OCI-LY7 (cell line): ENCODE data around the gene WASF3.

ENCODE experiments used
- EZH2phosphoT487 ChIP-seq: fragments of 200-600 bp; sonication (generic); IDR thresholded peaks from 2 replicates; pipeline ENCODE4 v1.6.1; 2018; ENCODE audit warnings: low read depth, borderline replicate concordance, mild to moderate bottlenecking, mixed run types, antibody characterized with exemption, low read length, moderate library complexity, mixed read lengths
- TF ChIP-seq, protein P1 (sequence below): fragments of 200-600 bp; sonication (generic); conservative IDR thresholded peaks from 2 replicates; pipeline ENCODE4 v1.5.1; 2014; ENCODE audit warnings: mild to moderate bottlenecking, antibody characterized with exemption, low read length, moderate library complexity, mixed read lengths

DNA sequence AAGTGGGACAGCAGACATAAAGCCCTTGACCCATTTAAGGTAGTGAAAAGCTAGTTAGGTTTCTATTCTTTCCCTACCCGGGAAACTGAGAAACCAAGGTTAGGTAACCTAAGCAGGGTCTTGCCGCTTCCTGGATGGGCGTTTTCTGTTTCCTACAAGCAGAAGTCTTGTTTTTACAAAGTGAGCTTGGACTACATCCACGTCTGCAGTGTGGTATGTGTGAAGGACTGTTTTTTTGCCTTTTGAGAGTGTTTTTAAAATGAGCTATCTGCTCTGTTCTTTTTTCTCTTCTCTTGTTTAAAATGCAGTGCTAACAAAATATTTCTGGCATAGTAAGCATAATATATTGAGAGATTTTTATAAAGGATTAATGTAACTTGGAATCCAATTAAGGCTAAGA is 153.7 kb downstream of the WASF3 start:
- TF ChIP-seq, protein P1, sequence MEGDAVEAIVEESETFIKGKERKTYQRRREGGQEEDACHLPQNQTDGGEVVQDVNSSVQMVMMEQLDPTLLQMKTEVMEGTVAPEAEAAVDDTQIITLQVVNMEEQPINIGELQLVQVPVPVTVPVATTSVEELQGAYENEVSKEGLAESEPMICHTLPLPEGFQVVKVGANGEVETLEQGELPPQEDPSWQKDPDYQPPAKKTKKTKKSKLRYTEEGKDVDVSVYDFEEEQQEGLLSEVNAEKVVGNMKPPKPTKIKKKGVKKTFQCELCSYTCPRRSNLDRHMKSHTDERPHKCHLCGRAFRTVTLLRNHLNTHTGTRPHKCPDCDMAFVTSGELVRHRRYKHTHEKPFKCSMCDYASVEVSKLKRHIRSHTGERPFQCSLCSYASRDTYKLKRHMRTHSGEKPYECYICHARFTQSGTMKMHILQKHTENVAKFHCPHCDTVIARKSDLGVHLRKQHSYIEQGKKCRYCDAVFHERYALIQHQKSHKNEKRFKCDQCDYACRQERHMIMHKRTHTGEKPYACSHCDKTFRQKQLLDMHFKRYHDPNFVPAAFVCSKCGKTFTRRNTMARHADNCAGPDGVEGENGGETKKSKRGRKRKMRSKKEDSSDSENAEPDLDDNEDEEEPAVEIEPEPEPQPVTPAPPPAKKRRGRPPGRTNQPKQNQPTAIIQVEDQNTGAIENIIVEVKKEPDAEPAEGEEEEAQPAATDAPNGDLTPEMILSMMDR: no peak
- TF ChIP-seq EZH2phosphoT487: no peak
